Measurements from ENCODE around the gene LNPEP.

DNA sequence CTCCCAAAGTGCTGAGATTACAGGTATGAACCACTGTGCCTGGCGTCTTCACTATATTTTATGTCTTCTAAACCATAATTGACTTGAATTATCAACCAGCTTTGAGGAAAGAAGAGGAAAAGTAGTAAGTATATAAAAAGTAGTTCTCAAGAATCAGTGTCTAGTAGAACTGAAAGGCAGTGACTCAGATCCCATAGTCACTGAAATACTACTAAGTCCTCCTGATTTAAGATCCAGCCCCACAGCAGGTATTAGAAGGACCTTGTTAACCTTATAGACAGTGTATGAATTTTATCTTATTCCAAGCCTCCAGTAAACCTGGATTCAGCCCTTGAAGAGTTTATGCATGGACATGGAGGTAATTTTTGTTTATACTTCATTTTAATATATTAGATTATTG is 31.5 kb downstream of the LNPEP start:
- TF ChIP-seq POLR2AphosphoS5 (IDR thresholded peaks at IDR 0.05; ENCODE audit: borderline replicate concordance, low read depth, low read length): no peak
- TF ChIP-seq EZH2 (IDR thresholded peaks at IDR 0.05): no peak

All from SK-N-MC (cell line).